Keratinocyte (primary cell): ENCODE measurements around the gene RASSF7. TPM values are rescaled to one million over a fixed set of nuclear protein-coding genes. Genes with fewer than 3 reads are reported as not detected.

Source experiments
- DNase-seq: peaks from one replicate; pipeline ENCODE4 v3.0.0-alpha.2; 2011; ENCODE audit warnings: low read depth, missing footprints, low spot score
- FAIRE-seq: peaks from 2 replicates; lab custom pipeline; 2011; peaks lifted over from hg19 to GRCh38; lab: Jason Lieb, UNC
- H2AFZ ChIP-seq: 2 replicates; pipeline ENCODE4 v1.6.0; 2012; ENCODE audit warnings: low read length, control low read depth, inconsistent platforms; ENCODE audit not compliant: control insufficient read depth
- H3K27ac ChIP-seq: 2 replicates; pipeline ENCODE4 v1.5.1; 2011; ENCODE audit warnings: low read length; ENCODE audit not compliant: control insufficient read depth, insufficient read depth
- H3K27me3 ChIP-seq: 3 replicates; pipeline ENCODE4 v1.6.0; 2011; ENCODE audit warnings: low read length; ENCODE audit not compliant: control insufficient read depth, insufficient read depth; ENCODE audit errors: extremely low read depth
- H3K36me3 ChIP-seq, 2 experiments: 2 replicates in 1 of 2; 3 replicates in 1 of 2; pipeline ENCODE4 v1.5.1; 2011; ENCODE audit warnings: low read length in 2 of 2, mild to moderate bottlenecking in 1 of 2; ENCODE audit not compliant: control insufficient read depth in 2 of 2, insufficient read depth in 2 of 2; ENCODE audit errors: extremely low read depth in 1 of 2
- H3K4me1 ChIP-seq: 3 replicates; pipeline ENCODE4 v1.5.1; 2011; ENCODE audit warnings: low read length; ENCODE audit not compliant: control insufficient read depth, insufficient read depth; ENCODE audit errors: extremely low read depth
- H3K4me2 ChIP-seq: 3 replicates; pipeline ENCODE4 v1.6.0; 2011; ENCODE audit warnings: low read depth, low read length; ENCODE audit not compliant: control insufficient read depth, insufficient read depth; ENCODE audit errors: extremely low read depth
- H3K4me3 ChIP-seq, 3 experiments: fragments of 200-600 bp in 1 of 3; sonication (generic) in 1 of 3; 2 replicates in 2 of 3; 3 replicates in 1 of 3; pipeline ENCODE4 v1.5.1; 2011 to 2016; ENCODE audit warnings: low read length in 3 of 3, mild to moderate bottlenecking in 3 of 3, control low read depth in 2 of 3, inconsistent platforms in 1 of 3, low read depth in 1 of 3, mixed read lengths in 1 of 3, mixed run types in 1 of 3, moderate library complexity in 1 of 3; ENCODE audit not compliant: control insufficient read depth in 2 of 3, insufficient read depth in 2 of 3; ENCODE audit errors: extremely low read depth in 1 of 3
- H3K79me2 ChIP-seq: 2 replicates; pipeline ENCODE4 v1.6.0; 2012; ENCODE audit warnings: low read length; ENCODE audit not compliant: control insufficient read depth, insufficient read depth
- H3K9ac ChIP-seq: 3 replicates; pipeline ENCODE4 v1.6.0; 2011; ENCODE audit warnings: low read length; ENCODE audit not compliant: control insufficient read depth, insufficient read depth; ENCODE audit errors: extremely low read depth
- H3K9me1 ChIP-seq: 3 replicates; pipeline ENCODE4 v1.6.0; 2011; ENCODE audit warnings: low read length; ENCODE audit not compliant: control insufficient read depth, insufficient read depth; ENCODE audit errors: extremely low read depth
- H3K9me3 ChIP-seq: 2 replicates; pipeline ENCODE4 v1.5.1; 2012; ENCODE audit warnings: low read depth, low read length; ENCODE audit not compliant: control insufficient read depth
- H4K20me1 ChIP-seq: 3 replicates; pipeline ENCODE4 v1.6.0; 2011; ENCODE audit warnings: low read length; ENCODE audit not compliant: control insufficient read depth, insufficient read depth; ENCODE audit errors: extremely low read depth
- EZH2 ChIP-seq: IDR thresholded peaks from one replicate; pipeline ENCODE4 v1.6.1; 2012; ENCODE audit warnings: inconsistent platforms, mild to moderate bottlenecking, low read length, moderate library complexity
- dilution Hi-C: fragments of 300-500 bp; cut with MboI; formaldehyde crosslinking; loops from one replicate; pipeline ENCODE4 v1.7.0; 2020; ENCODE audit warnings: low sequenced_read_pairs; ENCODE audit not compliant: extremely low pct_ligation_motif_present
- polyA plus RNA-seq, 5 experiments: library from polyadenylated mRNA; depleted of rRNA in 3 of 5; stranded (reverse) in 3 of 5; stranded (forward) in 1 of 5; unstranded in 1 of 5; fragments of >200 nt; gene quantifications; 1 replicate in 1 of 5; 2 replicates in 3 of 5; 3 replicates in 1 of 5; pipeline versions ENCODE4 v1.2.1 to v1.2.3, GENCODE V29; 2011 to 2012; ENCODE audit warnings: missing spikeins in 2 of 5, low read depth in 1 of 5, low replicate concordance in 1 of 5
- TF ChIP-seq, protein P1 (sequence below), 3 experiments: IDR thresholded peaks in 1 of 3; conservative IDR thresholded peaks in 1 of 3; optimal IDR thresholded peaks in 1 of 3; 2 replicates in 2 of 3; 3 replicates in 1 of 3; pipeline versions ENCODE3 to v1.5.1; 2011; ENCODE audit warnings: low read length in 3 of 3, mild to moderate bottlenecking in 3 of 3, moderate library complexity in 2 of 3, control low read depth in 1 of 3, inconsistent platforms in 1 of 3; ENCODE audit not compliant: insufficient read depth in 2 of 3; ENCODE audit errors: extremely low read depth in 1 of 3

RASSF7 gene
- polyA plus RNA-seq, 1 donor (not counting 4 experiments of a cell fraction or from before 2014, with no cell fraction given), result 24.3 TPM

GRCh38 chr11:610146-610801 lies 49.5 kb downstream of the RASSF7 start:
- Histone ChIP-seq H3K9ac (no peak overlapping the region), H3K79me2 (peaks cover under 1% of the 10 kb centered on the region), H3K4me3 (no peak overlapping the region), H3K9me1 (no peaks in the 10 kb centered on the region), H2AFZ (no peak overlapping the region), H3K4me2 (no peak overlapping the region), H3K36me3 (peaks cover 50 to 60% of the 10 kb centered on the region in 2 experiments), H3K9me3 (no peaks in the 10 kb centered on the region), H3K27me3 (no peaks in the 10 kb centered on the region), H3K27ac (no peak overlapping the region), H4K20me1 (peaks cover 15% of the 10 kb centered on the region), H3K4me1 (peaks cover 35% of the 10 kb centered on the region)
- dilution Hi-C loops, result no loop called here
- no peak for DNase-seq
- FAIRE-seq, result no peak
- TF ChIP-seq EZH2, result no peak
- TF ChIP-seq, protein P1, sequence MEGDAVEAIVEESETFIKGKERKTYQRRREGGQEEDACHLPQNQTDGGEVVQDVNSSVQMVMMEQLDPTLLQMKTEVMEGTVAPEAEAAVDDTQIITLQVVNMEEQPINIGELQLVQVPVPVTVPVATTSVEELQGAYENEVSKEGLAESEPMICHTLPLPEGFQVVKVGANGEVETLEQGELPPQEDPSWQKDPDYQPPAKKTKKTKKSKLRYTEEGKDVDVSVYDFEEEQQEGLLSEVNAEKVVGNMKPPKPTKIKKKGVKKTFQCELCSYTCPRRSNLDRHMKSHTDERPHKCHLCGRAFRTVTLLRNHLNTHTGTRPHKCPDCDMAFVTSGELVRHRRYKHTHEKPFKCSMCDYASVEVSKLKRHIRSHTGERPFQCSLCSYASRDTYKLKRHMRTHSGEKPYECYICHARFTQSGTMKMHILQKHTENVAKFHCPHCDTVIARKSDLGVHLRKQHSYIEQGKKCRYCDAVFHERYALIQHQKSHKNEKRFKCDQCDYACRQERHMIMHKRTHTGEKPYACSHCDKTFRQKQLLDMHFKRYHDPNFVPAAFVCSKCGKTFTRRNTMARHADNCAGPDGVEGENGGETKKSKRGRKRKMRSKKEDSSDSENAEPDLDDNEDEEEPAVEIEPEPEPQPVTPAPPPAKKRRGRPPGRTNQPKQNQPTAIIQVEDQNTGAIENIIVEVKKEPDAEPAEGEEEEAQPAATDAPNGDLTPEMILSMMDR (optimal IDR thresholded peaks at IDR 0.05 in 1 of 3, IDR thresholded peaks at IDR 0.05 in 1 of 3, conservative IDR thresholded peaks at IDR 0.05 in 1 of 3; ENCODE audit: extremely low read depth in 1 of 3, insufficient read depth in 2 of 3, low read length in 3 of 3), result no peak

DNA sequence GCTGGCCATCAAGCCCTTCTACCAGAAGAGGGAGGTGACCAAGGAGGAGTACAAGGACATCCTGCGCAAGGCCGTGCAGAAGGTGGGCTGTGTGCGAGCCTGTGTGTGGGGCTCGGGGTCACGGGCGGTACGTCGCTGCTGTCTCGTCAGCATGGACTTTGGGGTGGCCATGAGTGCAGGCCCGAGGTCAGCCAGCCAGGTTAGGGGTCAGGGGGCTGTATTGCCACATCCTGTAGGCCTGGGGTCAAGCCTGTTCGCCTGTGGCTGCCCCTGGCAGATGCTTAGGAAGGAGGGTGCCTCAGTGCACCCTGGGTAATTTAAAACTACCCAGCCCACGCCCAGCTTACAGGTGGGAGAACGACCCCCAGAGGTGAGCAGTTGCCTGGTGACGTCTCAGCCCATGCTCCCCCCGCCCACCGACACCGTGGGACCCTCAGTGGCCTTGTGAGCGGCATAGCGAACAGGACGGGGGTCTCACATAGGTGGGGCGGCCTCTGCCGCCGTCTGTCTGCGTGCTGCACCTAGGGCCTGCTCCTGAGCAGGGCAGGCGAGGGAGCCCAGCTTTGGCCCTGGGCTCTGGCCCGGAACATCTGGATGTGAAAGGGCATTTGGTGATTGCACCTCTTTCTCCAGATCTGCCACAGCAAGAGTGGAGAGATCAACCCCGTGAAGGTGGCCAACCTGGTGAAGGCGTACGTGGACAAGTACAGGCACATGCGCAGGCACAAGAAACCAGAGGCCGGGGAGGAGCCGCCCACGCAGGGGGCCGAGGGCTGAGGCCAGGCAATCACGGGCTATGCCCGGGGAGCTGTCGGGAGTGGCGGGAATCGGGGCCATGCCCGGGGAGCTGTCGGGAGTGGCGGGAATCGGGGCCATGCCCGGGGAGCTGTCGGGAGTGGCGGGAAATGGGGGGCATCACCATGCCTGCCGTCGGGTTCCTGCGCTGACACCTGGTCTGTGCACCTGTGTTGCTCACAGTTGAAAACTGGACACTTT lies 50.5 kb downstream of the RASSF7 start:
- no peak for FAIRE-seq
- H3K4me1 ChIP-seq, result peaks cover 29% of the 10 kb centered on the region
- H3K4me2 ChIP-seq, result no peak overlapping the region
- no peaks in the 10 kb centered on the region for H3K9me1 ChIP-seq
- no peaks in the 10 kb centered on the region for H3K9me3 ChIP-seq
- dilution Hi-C loops, result no loop called here
- DNase-seq, result no peak
- H2AFZ ChIP-seq, result no peak overlapping the region
- TF ChIP-seq EZH2, result no peak
- TF ChIP-seq, protein P1 (optimal IDR thresholded peaks at IDR 0.05 in 1 of 3, IDR thresholded peaks at IDR 0.05 in 1 of 3, conservative IDR thresholded peaks at IDR 0.05 in 1 of 3; ENCODE audit: extremely low read depth in 1 of 3, insufficient read depth in 2 of 3, low read length in 3 of 3), result no peak
- H3K9ac ChIP-seq, result no peak overlapping the region
- peaks cover 46 to 52% of the 10 kb centered on the region in 2 experiments for H3K36me3 ChIP-seq
- H3K79me2 ChIP-seq, result peaks cover 2% of the 10 kb centered on the region
- H3K4me3 ChIP-seq, result no peak overlapping the region
- H4K20me1 ChIP-seq, result peaks cover 15% of the 10 kb centered on the region
- H3K27me3 ChIP-seq, result no peaks in the 10 kb centered on the region
- H3K27ac ChIP-seq, result no peak overlapping the region
